Activated CD8-positive, alpha-beta T cell treated with anti-CD3 and anti-CD28 coated beads, Interleukin-2, amount 10 ng/mL, durations not matched to agents 7 days and 5 days (primary cell): Measurements from ENCODE around the gene WAPL. TPM values are rescaled to one million over a fixed set of nuclear protein-coding genes. Genes with fewer than 3 reads are reported as not detected.

Source experiments
- ATAC-seq: fragments of 150-1000 bp; cut with Tn5 transposase; one replicate; pipeline ENCODE4 v1.10.0; 2021; ENCODE audit warnings: moderate library complexity
- CTCF ChIA-PET: fragments of 350-600 bp; sonication (Branson Sonifier 250); formaldehyde crosslinking; loops from one replicate; lab custom pipeline; 2021; ENCODE audit warnings: antibody characterized with exemption; lab: Charles Lee
- POLR2A ChIA-PET: fragments of 350-600 bp; sonication (Branson Sonifier 250); formaldehyde crosslinking; loops from one replicate; lab custom pipeline; 2021; ENCODE audit warnings: antibody characterized with exemption; lab: Charles Lee
- DNase-seq: peaks from one replicate; pipeline ENCODE4 v3.0.0-alpha.2; 2020
- H3K27ac Mint-ChIP-seq: one replicate; pipeline ENCODE4 v1.8.0; 2021; ENCODE audit warnings: mild to moderate bottlenecking, mixed read lengths
- H3K27me3 Mint-ChIP-seq: one replicate; pipeline ENCODE4 v1.8.0; 2021; ENCODE audit warnings: low read depth, mixed read lengths
- H3K36me3 Mint-ChIP-seq: one replicate; pipeline ENCODE4 v1.8.0; 2021; ENCODE audit warnings: low read depth, mixed read lengths
- H3K4me1 Mint-ChIP-seq: one replicate; pipeline ENCODE4 v1.8.0; 2021; ENCODE audit warnings: low read depth, mixed read lengths
- H3K4me3 Mint-ChIP-seq: one replicate; pipeline ENCODE4 v1.8.0; 2021; ENCODE audit warnings: mild to moderate bottlenecking, mixed read lengths
- H3K9me3 Mint-ChIP-seq: one replicate; pipeline ENCODE4 v1.8.0; 2022; ENCODE audit warnings: mixed read lengths; ENCODE audit not compliant: insufficient read depth
- total RNA-seq, 2 experiments: library from RNA; stranded (reverse); gene quantifications; one replicate each; pipeline ENCODE4 v1.2.3, GENCODE V29; 2021

The WAPL gene
- total RNA-seq, 2 experiments from 2014 or later, result 49.6 to 50.7 TPM

DNA sequence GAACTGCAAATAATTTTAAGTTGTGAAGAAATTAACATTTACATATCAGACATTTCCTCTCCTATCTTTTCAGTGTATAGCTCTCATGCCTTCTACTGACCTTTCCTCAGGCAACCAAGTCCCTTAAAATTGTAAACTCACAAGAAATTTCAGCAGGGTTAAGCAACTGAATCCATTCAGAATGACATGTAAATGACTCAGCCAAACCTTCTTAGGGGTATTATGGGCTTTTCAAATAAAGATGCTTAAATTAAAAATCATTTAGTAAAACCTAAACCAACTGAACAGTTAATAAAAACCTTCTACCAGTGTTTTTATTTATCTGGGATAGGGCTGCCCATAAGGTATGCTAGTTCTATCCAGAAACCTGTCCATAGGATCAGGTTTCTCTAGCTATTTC, 20.7 kb downstream of the WAPL start:
- ATAC-seq (no peak), DNase-seq (no peak)
- H3K27ac Mint-ChIP-seq, result no peak overlapping the region
- ChIA-PET POLR2A (no interaction called here), CTCF (no interaction called here)
- H3K4me1 Mint-ChIP-seq, result peaks cover 29% of the 10 kb centered on the region
- no peak overlapping the region for H3K4me3 Mint-ChIP-seq
- H3K9me3 Mint-ChIP-seq, result no peaks in the 10 kb centered on the region
- peaks cover 52% of the 10 kb centered on the region for H3K36me3 Mint-ChIP-seq
- H3K27me3 Mint-ChIP-seq, result no peaks in the 10 kb centered on the region

DNA sequence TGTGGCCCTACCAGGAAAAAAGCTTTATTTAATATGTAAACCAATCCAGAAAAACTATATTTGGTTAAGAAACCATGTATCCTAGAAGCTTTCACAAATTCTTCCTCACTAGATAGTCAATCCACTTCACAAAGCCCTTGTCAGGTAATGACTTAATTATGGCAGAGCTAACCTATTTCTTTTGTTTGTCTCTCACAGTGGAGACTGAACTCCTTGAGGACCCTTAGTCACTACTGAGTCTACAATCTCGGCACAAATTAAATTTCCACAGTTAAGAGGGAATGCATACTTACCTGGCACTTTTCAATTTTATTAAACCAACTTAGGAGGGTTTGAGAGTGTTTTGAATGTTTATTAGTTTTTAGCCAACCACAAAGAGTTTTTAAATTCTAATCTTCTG, 23.0 kb downstream of the WAPL start:
- CTCF ChIA-PET, result interaction anchor here (1.4 kb wide), 1 partner anchor 98 kb away, joined by 6 read pairs; no protein-coding TSS in a partner anchor
- no peaks in the 10 kb centered on the region for H3K9me3 Mint-ChIP-seq
- H3K27me3 Mint-ChIP-seq, result no peaks in the 10 kb centered on the region
- DNase-seq, result no peak
- POLR2A ChIA-PET, result no interaction called here
- ATAC-seq, result no peak
- no peak overlapping the region for H3K27ac Mint-ChIP-seq
- H3K4me3 Mint-ChIP-seq, result no peak overlapping the region
- H3K36me3 Mint-ChIP-seq, result peaks cover 66% of the 10 kb centered on the region
- H3K4me1 Mint-ChIP-seq, result peaks cover 31% of the 10 kb centered on the region

DNA sequence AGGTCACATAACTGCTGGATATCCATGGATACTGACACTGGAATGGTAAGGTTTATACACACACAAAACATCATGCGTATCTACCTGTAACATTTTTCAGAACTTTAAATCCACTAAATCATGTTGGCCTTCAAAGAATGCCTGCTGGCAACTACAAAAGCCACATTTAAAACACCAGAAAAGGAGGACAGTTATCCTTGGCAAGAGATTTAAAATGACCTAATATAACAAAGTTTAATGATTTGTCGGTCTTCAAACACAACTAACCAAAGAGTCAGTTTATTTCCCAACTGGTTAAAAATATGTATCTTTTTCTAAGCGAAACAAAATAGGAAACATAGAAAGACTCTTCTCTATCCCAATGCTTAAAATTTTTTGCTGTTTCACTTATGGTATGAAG, 24.0 kb downstream of the WAPL start:
- Mint-ChIP-seq H3K4me1 (peaks cover 28% of the 10 kb centered on the region), H3K9me3 (no peaks in the 10 kb centered on the region), H3K36me3 (peaks cover 61% of the 10 kb centered on the region), H3K4me3 (no peak overlapping the region), H3K27me3 (no peaks in the 10 kb centered on the region), H3K27ac (no peak overlapping the region)
- DNase-seq, result no peak
- POLR2A ChIA-PET, result no interaction called here
- CTCF ChIA-PET, result interaction anchor here (1.4 kb wide), 1 partner anchor 97 kb away, joined by 6 read pairs; no protein-coding TSS in a partner anchor
- ATAC-seq, result no peak

DNA sequence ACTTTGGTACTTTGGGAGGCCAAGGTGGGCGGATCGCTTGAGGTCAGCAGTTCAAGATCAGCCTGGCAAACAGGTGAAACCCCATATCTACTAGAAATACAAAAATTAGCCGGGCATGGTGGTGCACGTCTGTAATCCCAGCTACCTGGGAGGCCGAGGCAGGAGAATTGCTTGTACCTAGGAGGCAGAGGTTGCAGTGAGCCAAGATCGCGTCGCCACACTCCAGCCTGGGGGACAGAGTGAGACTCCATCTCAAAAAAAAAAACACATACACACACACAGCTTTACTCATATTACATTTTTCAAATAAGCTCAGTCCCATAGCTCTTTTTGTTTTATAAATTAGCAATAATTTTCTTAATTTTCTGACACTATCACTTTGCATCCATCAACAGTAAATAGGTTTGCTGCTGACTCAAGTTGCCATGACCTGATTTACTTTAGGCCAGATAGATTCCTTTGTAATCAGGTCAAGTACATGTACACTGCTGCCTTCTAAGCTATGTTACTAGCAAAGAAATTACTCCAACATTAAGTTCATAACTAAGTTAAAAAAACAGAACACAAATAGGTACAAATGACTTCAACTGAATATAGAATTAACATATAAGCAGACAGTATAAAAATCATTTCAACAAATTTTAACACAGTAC, 31.5 kb downstream of the WAPL start:
- DNase-seq, result no peak
- CTCF ChIA-PET, result interaction anchor here (0.7 to 1.8 kb wide), 2 partner anchors 10 to 95 kb away, joined by 3 to 4 read pairs; no protein-coding TSS in a partner anchor
- Mint-ChIP-seq H3K4me3 (no peak overlapping the region), H3K27me3 (no peaks in the 10 kb centered on the region), H3K9me3 (no peaks in the 10 kb centered on the region), H3K4me1 (no peaks in the 10 kb centered on the region), H3K27ac (no peak overlapping the region), H3K36me3 (peaks cover 57% of the 10 kb centered on the region)
- POLR2A ChIA-PET, result interaction anchor here (0.9 kb wide), 1 partner anchor 88 kb away, joined by 3 read pairs; no protein-coding TSS in a partner anchor
- ATAC-seq, result no peak

DNA sequence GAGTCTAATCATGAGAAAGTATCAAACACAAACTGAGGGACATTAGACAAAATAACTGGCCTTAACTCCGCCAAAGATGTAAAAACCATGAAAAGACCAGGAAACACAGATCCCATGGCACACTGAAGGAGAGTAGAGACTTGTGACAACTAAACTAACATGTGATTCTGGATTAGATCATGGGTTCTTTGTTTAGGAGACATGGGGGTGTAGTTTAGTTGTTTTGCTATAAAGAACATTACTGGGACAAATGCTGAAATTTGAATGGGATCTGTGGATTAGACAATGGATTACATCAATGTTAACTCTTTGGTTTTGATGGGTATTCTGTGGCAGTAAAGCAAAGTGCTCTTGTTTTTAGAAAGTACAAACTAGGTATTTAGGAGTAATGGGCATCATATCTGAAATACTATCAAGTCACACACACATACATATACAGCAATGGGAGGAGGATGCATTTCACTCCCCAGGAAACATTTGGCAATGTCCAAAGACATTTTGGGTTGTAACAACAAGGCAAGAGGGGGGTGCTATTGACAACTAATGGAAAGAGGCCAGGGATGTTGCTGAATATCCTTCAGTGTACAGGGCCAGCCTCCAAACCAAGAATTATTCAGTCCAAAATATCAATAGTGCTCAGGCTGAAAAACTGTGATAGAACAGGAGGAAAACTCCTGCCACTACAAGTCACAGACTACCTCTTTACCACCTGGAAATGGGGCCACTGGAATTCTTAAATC, 32.4 kb downstream of the WAPL start:
- ATAC-seq (no peak), DNase-seq (no peak)
- POLR2A ChIA-PET, result interaction anchor here (0.9 kb wide), 1 partner anchor 88 kb away, joined by 3 read pairs; no protein-coding TSS in a partner anchor
- Mint-ChIP-seq H3K27ac (no peak overlapping the region), H3K27me3 (no peaks in the 10 kb centered on the region), H3K4me3 (no peak overlapping the region), H3K36me3 (peaks cover 51% of the 10 kb centered on the region), H3K9me3 (no peaks in the 10 kb centered on the region), H3K4me1 (no peaks in the 10 kb centered on the region)
- CTCF ChIA-PET, result interaction anchor here (1.8 kb wide), 1 partner anchor 9 kb away, joined by 4 read pairs; no protein-coding TSS in a partner anchor

DNA sequence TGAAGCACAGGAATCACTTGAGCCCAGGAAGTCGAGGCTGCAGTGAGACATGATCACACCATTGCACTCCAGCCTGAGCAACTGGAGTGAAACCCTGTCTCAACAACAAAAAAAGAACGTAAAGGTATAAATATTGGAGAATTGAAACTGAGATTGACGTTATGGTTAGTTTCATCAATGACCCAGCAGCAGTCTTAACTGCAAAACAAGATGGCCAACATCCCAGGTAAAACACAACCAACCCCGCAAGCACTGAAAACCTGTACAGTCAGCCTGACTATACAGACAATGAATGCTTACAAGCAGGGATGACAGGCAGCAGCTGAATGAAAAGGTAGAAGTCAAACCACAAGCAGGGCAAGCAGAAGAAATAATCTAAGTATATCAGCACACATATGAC, 34.7 kb downstream of the WAPL start:
- no peaks in the 10 kb centered on the region for H3K9me3 Mint-ChIP-seq
- DNase-seq, result no peak
- POLR2A ChIA-PET, result no interaction called here
- CTCF ChIA-PET, result interaction anchor here (1.8 kb wide), 1 partner anchor 87 kb away, joined by 6 read pairs; no protein-coding TSS in a partner anchor
- ATAC-seq, result no peak
- no peaks in the 10 kb centered on the region for H3K4me1 Mint-ChIP-seq
- no peak overlapping the region for H3K27ac Mint-ChIP-seq
- H3K4me3 Mint-ChIP-seq, result no peak overlapping the region
- peaks cover 51% of the 10 kb centered on the region for H3K36me3 Mint-ChIP-seq
- H3K27me3 Mint-ChIP-seq, result no peaks in the 10 kb centered on the region

DNA sequence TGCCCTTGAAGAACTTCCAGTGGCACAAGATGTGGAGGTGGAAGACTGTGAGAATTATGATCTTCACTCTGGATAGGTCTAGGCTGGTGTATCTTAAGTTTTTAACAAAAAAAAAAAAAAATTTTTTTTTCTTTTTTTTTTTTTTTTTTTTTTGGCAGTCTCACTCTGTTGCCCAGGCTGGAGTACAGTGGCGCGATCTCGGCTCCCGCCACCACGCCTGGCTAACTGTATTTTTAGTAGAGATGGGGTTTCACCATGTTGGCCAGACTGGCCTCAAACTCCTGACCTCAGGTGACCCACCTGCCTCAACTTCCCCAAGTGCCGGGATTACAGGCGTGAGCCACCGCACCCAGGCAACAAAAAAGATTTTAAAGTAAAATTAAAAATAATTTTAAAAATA, 37.9 kb downstream of the WAPL start:
- H3K4me1 Mint-ChIP-seq, result peaks cover 4% of the 10 kb centered on the region
- no peak overlapping the region for H3K4me3 Mint-ChIP-seq
- no peaks in the 10 kb centered on the region for H3K27me3 Mint-ChIP-seq
- ATAC-seq (no peak), DNase-seq (no peak)
- ChIA-PET CTCF (interaction anchor here (1.2 kb wide), 1 partner anchor 84 kb away, joined by 3 read pairs; no protein-coding TSS in a partner anchor), POLR2A (no interaction called here)
- H3K9me3 Mint-ChIP-seq, result no peaks in the 10 kb centered on the region
- no peak overlapping the region for H3K27ac Mint-ChIP-seq
- peaks cover 36% of the 10 kb centered on the region for H3K36me3 Mint-ChIP-seq

DNA sequence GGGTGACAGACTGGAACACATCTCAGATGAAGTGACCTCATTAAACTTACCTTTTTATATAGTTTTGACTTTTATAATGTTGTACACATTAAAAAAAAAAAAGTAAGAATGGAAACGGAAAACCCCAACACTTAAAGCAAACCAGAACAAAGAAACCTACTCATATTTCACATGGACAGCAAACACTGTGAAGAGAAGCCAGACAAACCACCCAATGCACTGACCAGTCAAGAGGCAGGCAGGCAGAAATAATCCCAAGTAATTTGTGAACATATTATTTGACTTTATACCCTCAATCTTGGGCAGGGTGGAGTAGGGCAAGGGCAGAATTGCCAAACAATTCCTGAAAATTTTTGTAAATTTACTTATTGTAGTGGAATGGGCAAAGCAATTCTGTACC, 39.8 kb downstream of the WAPL start:
- Mint-ChIP-seq H3K9me3 (no peaks in the 10 kb centered on the region), H3K27ac (no peak overlapping the region), H3K36me3 (peaks cover 29% of the 10 kb centered on the region), H3K4me1 (peaks cover 4% of the 10 kb centered on the region), H3K4me3 (no peak overlapping the region), H3K27me3 (no peaks in the 10 kb centered on the region)
- DNase-seq, result no peak
- ChIA-PET POLR2A (no interaction called here), CTCF (no interaction called here)
- no peak for ATAC-seq

DNA sequence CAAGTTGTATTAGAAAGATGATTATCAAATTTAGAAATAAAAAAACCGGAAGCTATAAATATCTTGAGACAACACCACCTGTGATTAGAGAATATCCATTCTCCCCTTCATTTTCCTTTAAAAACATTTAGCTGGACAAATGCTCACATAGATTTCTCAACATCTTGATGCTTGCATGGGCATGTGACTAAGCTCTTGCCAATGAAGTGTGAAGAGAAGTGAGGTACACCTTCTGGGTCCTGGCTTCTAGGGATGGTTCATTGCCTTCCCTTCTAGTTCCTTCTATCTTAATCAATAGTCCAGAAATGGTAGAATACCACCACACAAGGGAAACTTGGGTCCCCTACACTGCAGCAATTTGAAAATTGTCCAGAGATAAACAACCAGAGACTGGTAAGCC, 41.0 kb downstream of the WAPL start:
- H3K27ac Mint-ChIP-seq, result no peak overlapping the region

DNA sequence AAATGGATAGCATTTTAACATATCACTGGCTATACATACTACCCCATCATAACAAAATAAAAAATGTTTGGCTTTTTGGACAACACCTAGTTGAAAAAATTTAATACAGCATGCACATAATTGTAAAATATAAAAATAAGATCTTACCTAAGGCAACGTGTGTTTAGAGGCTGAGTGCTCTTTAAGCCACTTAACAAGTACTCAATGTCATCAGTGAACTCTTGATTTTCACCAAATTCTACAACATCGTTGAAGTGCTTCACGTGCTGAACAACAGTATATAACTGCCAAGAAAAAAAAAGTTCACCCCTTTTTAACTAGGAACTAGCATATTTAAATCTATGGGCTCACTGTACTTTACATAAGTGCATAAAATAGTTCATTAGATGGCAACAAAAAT, 49.5 kb downstream of the WAPL start:
- no peak for ATAC-seq
- H3K27ac Mint-ChIP-seq, result no peak overlapping the region
- no peak for DNase-seq
- peaks cover 2% of the 10 kb centered on the region for H3K4me1 Mint-ChIP-seq
- peaks cover 34% of the 10 kb centered on the region for H3K36me3 Mint-ChIP-seq
- no peaks in the 10 kb centered on the region for H3K9me3 Mint-ChIP-seq
- H3K27me3 Mint-ChIP-seq, result no peaks in the 10 kb centered on the region
- ChIA-PET POLR2A (no interaction called here), CTCF (interaction anchor here (1.7 kb wide), 1 partner anchor 113 kb away, joined by 4 read pairs; no protein-coding TSS in a partner anchor)
- H3K4me3 Mint-ChIP-seq, result no peak overlapping the region

More for the DNA sequence above, 41.0 kb downstream of the WAPL start:
- ATAC-seq (no peak), DNase-seq (no peak)
- H3K4me3 Mint-ChIP-seq, result no peak overlapping the region
- CTCF ChIA-PET, result interaction anchor here (0.9 to 2.0 kb wide), 6 partner anchors 9 to 104 kb away, joined by 3 to 7 read pairs (median 4); no protein-coding TSS in a partner anchor
- POLR2A ChIA-PET, result no interaction called here
- H3K4me1 Mint-ChIP-seq, result peaks cover 4% of the 10 kb centered on the region
- H3K9me3 Mint-ChIP-seq, result no peaks in the 10 kb centered on the region
- no peaks in the 10 kb centered on the region for H3K27me3 Mint-ChIP-seq
- peaks cover 25% of the 10 kb centered on the region for H3K36me3 Mint-ChIP-seq

DNA sequence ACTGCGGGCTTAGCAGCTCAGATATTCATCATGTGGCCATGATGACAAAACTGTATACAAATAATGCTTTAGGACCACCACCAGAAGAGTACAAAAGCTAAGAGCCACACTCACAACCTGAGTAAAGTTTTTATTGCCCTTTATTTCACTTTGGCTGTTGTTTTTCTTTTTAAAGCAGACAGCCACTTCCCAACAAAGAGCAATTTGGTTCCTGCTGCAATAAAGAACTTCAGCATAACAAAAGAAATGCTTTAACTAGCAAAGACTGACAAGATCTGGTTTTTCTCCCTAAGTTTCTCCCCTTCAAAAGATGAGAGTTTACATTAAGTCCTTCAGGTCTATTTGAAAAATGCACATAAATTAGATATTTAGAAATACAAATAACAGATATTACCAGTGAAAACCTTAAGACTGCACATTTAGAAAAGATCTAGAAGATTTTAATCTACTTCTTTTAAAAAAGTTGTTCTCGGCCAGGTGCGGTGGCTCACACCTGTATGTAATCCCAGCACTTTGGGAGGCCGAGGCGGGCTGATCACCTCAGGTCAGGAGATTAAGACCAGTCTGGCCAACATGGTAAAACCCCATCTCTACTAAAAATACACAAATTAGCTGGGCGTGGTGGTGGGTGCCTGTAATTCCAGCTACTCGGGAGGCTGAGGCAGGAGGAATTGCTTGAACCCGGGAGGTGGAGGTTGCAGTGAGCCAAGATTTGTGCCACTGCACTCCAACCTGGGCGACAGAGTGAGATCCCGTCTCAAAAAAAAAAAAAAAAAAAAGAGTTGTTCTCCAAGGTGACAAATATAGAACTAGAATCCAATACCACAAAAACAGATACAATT, 59.4 kb downstream of the WAPL start:
- H3K9me3 Mint-ChIP-seq, result no peaks in the 10 kb centered on the region
- ATAC-seq (no peak), DNase-seq (no peak)
- H3K4me3 Mint-ChIP-seq, result no peak overlapping the region
- H3K36me3 Mint-ChIP-seq, result peaks cover 44% of the 10 kb centered on the region
- no peak overlapping the region for H3K27ac Mint-ChIP-seq
- no peaks in the 10 kb centered on the region for H3K4me1 Mint-ChIP-seq
- CTCF ChIA-PET, result interaction anchor here (1.9 kb wide), 1 partner anchor 62 kb away, joined by 7 read pairs; no protein-coding TSS in a partner anchor
- POLR2A ChIA-PET, result interaction anchor here (1.2 kb wide), 1 partner anchor 62 kb away, joined by 4 read pairs; no protein-coding TSS in a partner anchor
- H3K27me3 Mint-ChIP-seq, result no peaks in the 10 kb centered on the region
